HG02973 (cell line): ENCODE results near the gene MTMR10.

Experiments used
- ATAC-seq: cut with Tn5 transposase; IDR thresholded peaks from one replicate; pipeline ENCODE4 v1.9.1; 2021; ENCODE audit warnings: moderate library complexity; ENCODE audit not compliant: unreplicated experiment

Gene MTMR10

GRCh38 chr15:30958219-30958618 is 33.2 kb downstream of the MTMR10 start:
- ATAC-seq, result no peak

- ATAC-seq, result no peak
Measured at GRCh38 chr15:30956216-30957124, 35.0 kb downstream of the MTMR10 start.

- no peak for ATAC-seq
Measured at GRCh38 chr15:30954674-30955073, 36.8 kb downstream of the MTMR10 start.

GRCh38 chr15:30953731-30954378 is 37.6 kb downstream of the MTMR10 start:
- ATAC-seq, result no peak

GRCh38 chr15:30953183-30953582 is 38.2 kb downstream of the MTMR10 start:
- ATAC-seq, result no peak

GRCh38 chr15:30943654-30944335 is 47.6 kb downstream of the MTMR10 start:
- no peak for ATAC-seq

- ATAC-seq, result no peak
Measured at GRCh38 chr15:30941520-30941919, 49.9 kb downstream of the MTMR10 start.

GRCh38 chr15:30940359-30940758 is 51.1 kb downstream of the MTMR10 start:
- no peak for ATAC-seq

GRCh38 chr15:30939161-30939560 is 52.3 kb downstream of the MTMR10 start:
- no peak for ATAC-seq

- no peak for ATAC-seq
Measured at GRCh38 chr15:30933293-30933692, 58.1 kb downstream of the MTMR10 start.

GRCh38 chr15:30930422-30930821 is 61.0 kb downstream of the MTMR10 start:
- no peak for ATAC-seq

GRCh38 chr15:30929982-30930381 is 61.4 kb downstream of the MTMR10 start:
- ATAC-seq, result no peak

- ATAC-seq, result no peak
Measured at GRCh38 chr15:30929064-30929669, 62.3 kb downstream of the MTMR10 start.

- ATAC-seq, result no peak
Measured at GRCh38 chr15:30928076-30928475, 63.4 kb downstream of the MTMR10 start.

GRCh38 chr15:30927148-30927761 is 64.2 kb downstream of the MTMR10 start:
- no peak for ATAC-seq

GRCh38 chr15:30926161-30926560 is 65.3 kb downstream of the MTMR10 start:
- no peak for ATAC-seq

- ATAC-seq, result no peak
Measured at GRCh38 chr15:30925686-30926085, 65.7 kb downstream of the MTMR10 start.

GRCh38 chr15:30924353-30924752 is 67.1 kb downstream of the MTMR10 start:
- no peak for ATAC-seq

- ATAC-seq, result no peak
Measured at GRCh38 chr15:30923429-30923828, 68.0 kb downstream of the MTMR10 start.

- ATAC-seq, result no peak
Measured at GRCh38 chr15:30922480-30923311, 68.7 kb downstream of the MTMR10 start.
